Epithelial cell of proximal tubule (primary cell): Measurements from ENCODE around the gene PSMD10. TPM values are rescaled to one million over a fixed set of nuclear protein-coding genes. Genes with fewer than 3 reads are reported as not detected.

Source experiments
- DNase-seq: peaks from one replicate; pipeline ENCODE4 v3.0.0-alpha.2; 2011; ENCODE audit warnings: low read depth
- H3K4me3 ChIP-seq: 2 replicates; pipeline ENCODE4 v1.5.1; 2011; ENCODE audit warnings: low read depth, mild to moderate bottlenecking, low read length
- CTCF ChIP-seq: conservative IDR thresholded peaks from 2 replicates; pipeline ENCODE4 v1.5.1; 2012; ENCODE audit warnings: low read depth, mild to moderate bottlenecking, low read length
- total RNA-seq: library from RNA; depleted of rRNA; stranded (reverse); fragments of >200 nt; gene quantifications from 2 replicates; pipeline ENCODE4 v1.2.3, GENCODE V29; 2015

Gene PSMD10
- total RNA-seq, 1 donor from 2014 or later, result 46.5 TPM

GRCh38 chrX:108114541-108114940 is 23.2 kb upstream of the PSMD10 start:
- no peak for DNase-seq
- TF ChIP-seq CTCF, result no peak
- H3K4me3 ChIP-seq, result no peak overlapping the region

GRCh38 chrX:108105473-108105872 is 14.1 kb upstream of the PSMD10 start:
- TF ChIP-seq CTCF, result no peak
- no peak for DNase-seq
- H3K4me3 ChIP-seq, result no peak overlapping the region

GRCh38 chrX:108097380-108097779 is 6.0 kb upstream of the PSMD10 start:
- no peak for TF ChIP-seq CTCF
- H3K4me3 ChIP-seq, result no peak overlapping the region
- DNase-seq, result no peak

- H3K4me3 ChIP-seq, result peak overlapping the region; percentile 56
- no peak for DNase-seq
- TF ChIP-seq CTCF, result no peak
Measured at GRCh38 chrX:108091878-108092291, 543 bp upstream of the PSMD10 start.

- H3K4me3 ChIP-seq, result peak overlapping the region; percentile 56
- no peak for TF ChIP-seq CTCF
- DNase-seq, result no peak
Measured at GRCh38 chrX:108090491-108091263, 665 bp downstream of the PSMD10 start.

- no peak for DNase-seq
- TF ChIP-seq CTCF, result no peak
Measured at GRCh38 chrX:108088511-108088910, 2.8 kb downstream of the PSMD10 start.

GRCh38 chrX:108087792-108088191 is 3.5 kb downstream of the PSMD10 start:
- no peak for DNase-seq
- no peak for TF ChIP-seq CTCF

More at GRCh38 chrX:108088511-108088910, 2.8 kb downstream of the PSMD10 start:
- H3K4me3 ChIP-seq, result no peak overlapping the region

More at GRCh38 chrX:108087792-108088191, 3.5 kb downstream of the PSMD10 start:
- no peak overlapping the region for H3K4me3 ChIP-seq
